ENCODE results near the gene CD1D. TPM values are rescaled to one million over a fixed set of nuclear protein-coding genes. Genes with fewer than 3 reads are reported as not detected.

The CD1D gene
- total RNA-seq, 1 donor from 2014 or later: 0.29 TPM

GRCh38 chr1:158146739-158147138 is 34.0 kb upstream of the CD1D start:
- no peak overlapping the region for H3K27ac Mint-ChIP-seq
- H3K4me1 Mint-ChIP-seq (ENCODE audit: unreplicated experiment): peaks cover 13% of the 10 kb centered on the region
- DNase-seq (ENCODE audit: extremely low spot score, unreplicated experiment): no peak
- H3K9me3 Mint-ChIP-seq: peaks cover 5% of the 10 kb centered on the region
- TF ChIP-seq, protein P1, sequence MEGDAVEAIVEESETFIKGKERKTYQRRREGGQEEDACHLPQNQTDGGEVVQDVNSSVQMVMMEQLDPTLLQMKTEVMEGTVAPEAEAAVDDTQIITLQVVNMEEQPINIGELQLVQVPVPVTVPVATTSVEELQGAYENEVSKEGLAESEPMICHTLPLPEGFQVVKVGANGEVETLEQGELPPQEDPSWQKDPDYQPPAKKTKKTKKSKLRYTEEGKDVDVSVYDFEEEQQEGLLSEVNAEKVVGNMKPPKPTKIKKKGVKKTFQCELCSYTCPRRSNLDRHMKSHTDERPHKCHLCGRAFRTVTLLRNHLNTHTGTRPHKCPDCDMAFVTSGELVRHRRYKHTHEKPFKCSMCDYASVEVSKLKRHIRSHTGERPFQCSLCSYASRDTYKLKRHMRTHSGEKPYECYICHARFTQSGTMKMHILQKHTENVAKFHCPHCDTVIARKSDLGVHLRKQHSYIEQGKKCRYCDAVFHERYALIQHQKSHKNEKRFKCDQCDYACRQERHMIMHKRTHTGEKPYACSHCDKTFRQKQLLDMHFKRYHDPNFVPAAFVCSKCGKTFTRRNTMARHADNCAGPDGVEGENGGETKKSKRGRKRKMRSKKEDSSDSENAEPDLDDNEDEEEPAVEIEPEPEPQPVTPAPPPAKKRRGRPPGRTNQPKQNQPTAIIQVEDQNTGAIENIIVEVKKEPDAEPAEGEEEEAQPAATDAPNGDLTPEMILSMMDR (conservative IDR thresholded peaks at IDR 0.05): no peak
- H3K4me3 Mint-ChIP-seq: no peak overlapping the region
- no peaks in the 10 kb centered on the region for H3K36me3 Mint-ChIP-seq
- H3K27me3 Mint-ChIP-seq: peaks cover 38% of the 10 kb centered on the region

- H3K4me1 Mint-ChIP-seq (ENCODE audit: unreplicated experiment): peaks cover 13% of the 10 kb centered on the region
- peaks cover 42% of the 10 kb centered on the region for H3K27me3 Mint-ChIP-seq
- no peak overlapping the region for H3K4me3 Mint-ChIP-seq
- no peaks in the 10 kb centered on the region for H3K36me3 Mint-ChIP-seq
- DNase-seq (ENCODE audit: extremely low spot score, unreplicated experiment): no peak
- H3K9me3 Mint-ChIP-seq: peaks cover 5% of the 10 kb centered on the region
- TF ChIP-seq, protein P1 (conservative IDR thresholded peaks at IDR 0.05): no peak
- H3K27ac Mint-ChIP-seq: no peak overlapping the region
Measured at GRCh38 chr1:158147401-158147800, 33.3 kb upstream of the CD1D start.

DNA sequence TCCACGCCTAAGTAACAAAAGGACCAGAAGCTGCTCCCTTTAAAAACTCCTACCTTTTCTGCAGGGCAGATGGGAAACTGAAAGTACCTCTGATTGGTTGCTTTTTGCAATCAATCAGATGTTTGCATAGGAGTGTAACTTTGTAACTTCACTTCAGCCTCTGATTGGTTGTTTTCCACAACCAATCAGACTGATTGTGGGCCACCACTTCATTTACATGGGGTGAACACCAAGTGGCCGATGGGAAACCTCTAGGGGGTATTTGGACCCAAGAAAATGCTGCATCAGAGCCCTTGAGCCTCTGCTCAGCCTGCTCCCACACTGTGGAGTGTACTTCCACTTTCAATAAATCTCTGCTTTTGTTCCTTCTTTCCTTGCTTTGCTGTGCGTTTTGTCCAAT is 32.8 kb upstream of the CD1D start:
- peaks cover 5% of the 10 kb centered on the region for H3K9me3 Mint-ChIP-seq
- H3K4me1 Mint-ChIP-seq (ENCODE audit: unreplicated experiment): peaks cover 13% of the 10 kb centered on the region
- TF ChIP-seq, protein P1 (conservative IDR thresholded peaks at IDR 0.05): no peak
- H3K4me3 Mint-ChIP-seq: no peak overlapping the region
- peaks cover 47% of the 10 kb centered on the region for H3K27me3 Mint-ChIP-seq
- no peaks in the 10 kb centered on the region for H3K36me3 Mint-ChIP-seq
- no peak overlapping the region for H3K27ac Mint-ChIP-seq
- no peak for DNase-seq (ENCODE audit: extremely low spot score, unreplicated experiment)

GRCh38 chr1:158148468-158148867 is 32.2 kb upstream of the CD1D start:
- Mint-ChIP-seq H3K9me3 (peaks cover 5% of the 10 kb centered on the region), H3K4me1 (ENCODE audit: unreplicated experiment) (peaks cover 13% of the 10 kb centered on the region), H3K27ac (no peak overlapping the region), H3K27me3 (peaks cover 52% of the 10 kb centered on the region), H3K4me3 (peak overlapping the region; percentile 88), H3K36me3 (no peaks in the 10 kb centered on the region)
- no peak for DNase-seq (ENCODE audit: extremely low spot score, unreplicated experiment)
- TF ChIP-seq, protein P1 (conservative IDR thresholded peaks at IDR 0.05): no peak

DNA sequence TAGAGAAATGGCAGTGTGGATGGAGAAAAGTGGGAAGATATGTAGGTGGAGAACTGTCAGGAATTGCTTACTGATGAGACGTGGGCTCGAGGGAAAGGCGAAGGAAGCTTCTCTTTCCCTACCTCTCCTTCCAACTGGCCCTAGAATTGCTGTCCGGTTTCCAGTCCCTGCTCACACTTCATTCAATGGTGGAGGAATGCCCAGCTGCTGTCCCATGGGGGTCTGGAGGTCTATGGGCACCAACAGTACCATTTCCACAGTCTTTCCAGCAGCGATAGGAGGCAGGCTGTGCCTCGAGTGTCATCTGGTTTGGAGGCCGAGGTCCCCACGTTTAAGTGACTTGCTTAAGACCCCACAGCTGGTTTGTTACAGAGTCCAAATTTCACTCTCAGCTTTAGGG is 31.5 kb upstream of the CD1D start:
- no peak for DNase-seq (ENCODE audit: extremely low spot score, unreplicated experiment)
- no peaks in the 10 kb centered on the region for H3K36me3 Mint-ChIP-seq
- peak overlapping the region; percentile 88 for H3K4me3 Mint-ChIP-seq
- peaks cover 5% of the 10 kb centered on the region for H3K9me3 Mint-ChIP-seq
- H3K27ac Mint-ChIP-seq: no peak overlapping the region
- peaks cover 13% of the 10 kb centered on the region for H3K4me1 Mint-ChIP-seq (ENCODE audit: unreplicated experiment)
- peaks cover 59% of the 10 kb centered on the region for H3K27me3 Mint-ChIP-seq
- TF ChIP-seq, protein P1 (conservative IDR thresholded peaks at IDR 0.05): no peak
